GM10847 (cell line): ENCODE results near the gene BLOC1S3.

Experiments
- POLR2A ChIP-seq: IDR thresholded peaks from 2 replicates; pipeline ENCODE4 v1.6.1; 2011; ENCODE audit not compliant: insufficient read length; ENCODE audit errors: extremely low read depth

BLOC1S3 gene, protein sequence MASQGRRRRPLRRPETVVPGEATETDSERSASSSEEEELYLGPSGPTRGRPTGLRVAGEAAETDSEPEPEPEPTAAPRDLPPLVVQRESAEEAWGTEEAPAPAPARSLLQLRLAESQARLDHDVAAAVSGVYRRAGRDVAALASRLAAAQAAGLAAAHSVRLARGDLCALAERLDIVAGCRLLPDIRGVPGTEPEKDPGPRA

DNA sequence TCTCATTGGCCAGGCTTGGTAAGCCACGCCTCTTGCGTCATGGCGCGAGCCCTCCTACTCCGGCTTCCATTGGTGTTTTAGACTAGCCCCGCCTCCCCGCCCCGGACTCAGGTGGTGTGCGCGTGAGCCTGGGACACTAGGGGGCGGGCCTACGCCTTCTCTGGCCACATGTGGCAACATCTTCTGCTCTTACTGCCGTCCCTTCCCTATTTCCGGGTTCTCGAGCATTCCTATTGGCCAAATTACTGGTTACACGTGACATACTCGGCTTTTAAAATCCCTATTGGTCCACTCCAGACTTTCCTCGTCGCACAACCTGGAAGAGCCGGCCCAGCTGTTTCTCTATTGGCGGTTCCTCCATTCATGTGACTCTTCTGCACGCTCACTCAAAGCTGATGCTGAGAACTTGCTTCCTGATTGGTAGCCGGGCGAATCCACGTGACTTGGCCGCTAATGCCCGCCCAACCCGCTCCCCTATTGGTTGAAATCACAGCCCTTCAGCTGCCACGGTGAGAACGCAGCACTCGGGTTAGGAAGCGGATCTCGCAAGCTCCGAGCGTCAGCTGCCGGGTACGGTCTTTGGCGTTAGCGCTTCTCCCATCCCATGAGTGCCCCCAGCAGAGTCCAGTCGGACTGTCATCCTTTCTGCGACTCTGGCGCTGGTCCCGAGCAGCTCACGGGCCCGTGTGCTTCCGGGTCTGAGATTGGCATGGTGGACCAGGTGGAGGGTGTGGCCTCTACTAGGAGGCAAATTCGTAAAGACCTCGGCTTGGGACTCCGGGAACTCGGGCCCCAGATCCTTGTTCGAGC lies at the start of gene BLOC1S3:
Gene BLOC1S3 (plus strand): TSS at position 523 of the 810 bp plus-strand sequence. CDS start 513 bp downstream, outside the sequence.
- peak; percentile 64 for TF ChIP-seq POLR2A

DNA sequence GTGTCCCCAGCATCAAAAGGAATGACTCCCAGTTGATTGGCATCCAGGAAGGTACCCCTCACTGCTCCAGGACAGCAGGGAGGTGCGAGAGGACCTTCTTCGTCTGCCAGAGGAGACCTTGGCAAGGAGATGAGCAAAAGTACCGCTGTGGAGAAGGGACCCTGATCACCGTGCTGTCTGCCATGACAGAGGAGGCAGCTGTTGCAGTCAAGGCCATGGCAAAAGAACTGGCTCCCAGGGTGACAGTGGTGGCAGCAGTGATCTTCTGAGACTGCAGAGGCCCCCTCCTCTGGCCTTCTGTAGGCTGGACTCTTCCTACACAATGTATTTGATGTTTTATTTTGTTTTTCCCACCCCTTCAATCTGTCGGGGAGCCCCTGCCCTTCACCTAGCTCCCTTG lies 49.8 kb upstream of the BLOC1S3 start:
- no peak for TF ChIP-seq POLR2A

DNA sequence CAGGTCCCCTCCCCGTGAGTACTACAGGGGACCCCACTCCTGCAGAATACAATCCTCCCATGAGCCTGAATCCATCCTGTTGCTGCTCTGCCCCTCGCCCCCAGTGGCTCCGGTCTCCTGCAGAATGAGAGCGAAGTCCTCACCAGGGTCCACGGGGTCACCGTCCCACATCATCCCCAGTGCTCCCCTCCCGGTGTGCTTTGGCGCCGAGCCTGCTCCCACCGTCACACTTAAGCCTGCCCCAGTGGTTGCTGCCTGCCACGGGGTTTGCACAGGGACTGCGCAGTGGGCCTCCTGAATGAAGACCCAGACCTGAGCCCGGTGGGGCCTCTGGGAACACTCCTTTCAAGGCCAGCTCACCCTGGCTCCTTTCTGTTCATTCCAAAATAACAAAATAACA lies 48.3 kb upstream of the BLOC1S3 start:
- TF ChIP-seq POLR2A: no peak

DNA sequence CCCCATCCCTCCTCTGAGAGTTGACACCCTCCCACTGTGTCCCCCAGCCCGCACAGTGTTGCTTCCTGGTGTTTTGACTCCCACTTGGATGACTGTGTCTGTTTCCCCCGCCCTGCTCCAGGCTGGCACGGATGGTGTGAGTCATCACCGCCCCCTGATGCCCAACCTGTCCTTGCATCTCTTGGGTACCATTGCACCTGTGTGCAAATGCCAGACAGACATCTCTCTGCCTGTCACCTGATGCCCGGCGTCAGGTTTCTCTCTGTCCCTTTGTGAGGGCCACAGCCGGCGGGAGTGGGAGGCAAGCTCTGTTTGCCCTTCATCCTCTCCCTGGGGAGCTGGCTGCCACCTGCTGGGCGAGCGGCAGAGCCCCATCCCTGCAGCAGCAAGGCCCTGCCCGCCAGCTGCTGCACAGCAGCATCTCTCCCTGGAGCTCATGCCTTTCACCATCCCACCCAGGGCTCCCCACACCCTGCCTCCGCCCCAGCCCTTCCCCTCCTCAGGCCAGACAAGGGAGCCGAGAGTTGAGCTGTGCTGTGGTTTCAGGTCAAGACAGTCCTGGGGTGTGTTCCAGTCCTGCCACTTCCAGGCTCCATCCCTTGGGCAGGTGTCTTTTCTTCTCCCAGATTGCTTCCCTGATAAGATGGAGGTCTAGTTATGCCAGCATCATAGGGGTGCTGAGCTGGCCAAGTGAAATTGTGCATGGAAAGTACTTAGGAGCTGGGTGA lies 47.5 kb upstream of the BLOC1S3 start:
- TF ChIP-seq POLR2A: no peak

DNA sequence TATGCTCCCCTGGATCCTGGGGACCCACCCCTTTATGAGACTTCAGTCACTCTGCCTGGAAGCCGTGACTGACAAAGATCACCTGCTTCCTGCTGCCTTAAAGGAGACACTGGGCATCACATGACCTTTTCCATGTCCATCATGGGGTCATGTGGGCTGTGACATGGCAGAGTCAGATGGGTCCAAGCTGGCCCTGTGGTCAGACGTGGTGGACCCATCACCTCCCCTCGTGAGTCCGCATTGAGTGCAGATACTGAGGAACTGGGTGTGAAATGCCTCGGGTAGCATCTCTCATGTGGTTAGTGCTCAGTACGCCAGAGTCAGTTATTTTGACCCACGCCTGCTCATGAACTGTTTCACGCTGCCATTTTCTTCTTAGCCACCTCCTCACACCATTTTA lies 44.9 kb upstream of the BLOC1S3 start:
- TF ChIP-seq POLR2A: no peak

DNA sequence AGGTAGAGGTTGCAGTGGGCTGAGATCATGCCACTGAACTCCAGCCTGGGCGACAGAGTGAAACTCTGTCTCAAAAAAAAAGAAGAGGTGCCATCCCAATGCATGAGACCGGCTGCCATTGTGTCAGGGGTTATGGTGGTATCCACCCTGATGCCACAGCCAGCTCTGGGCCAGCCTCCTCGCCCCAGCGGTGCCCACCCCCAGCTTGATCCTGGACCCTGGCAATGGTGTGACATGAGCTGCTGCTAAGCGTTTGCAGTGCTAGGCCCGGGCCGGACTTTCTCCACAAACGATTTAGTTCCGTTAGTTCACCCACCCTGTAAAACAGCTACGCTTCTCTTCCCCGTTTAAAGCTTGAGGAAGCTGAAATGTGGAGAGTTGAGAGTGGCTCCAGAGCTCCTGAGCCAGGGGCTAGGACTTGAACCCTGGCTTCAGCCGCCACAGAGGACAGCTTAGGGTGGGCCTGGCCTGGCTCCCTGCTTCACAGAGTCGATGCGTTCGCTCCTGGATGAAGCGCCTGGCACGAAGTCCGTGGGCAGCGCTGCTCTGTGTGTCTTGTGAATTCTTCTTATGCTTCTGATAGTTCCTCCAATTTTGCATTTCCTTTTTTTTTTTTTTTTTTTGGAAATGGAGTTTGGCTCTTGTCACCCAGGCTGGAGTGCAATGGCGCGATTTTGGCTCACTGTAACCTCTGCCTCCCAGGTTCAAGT lies 43.3 kb upstream of the BLOC1S3 start:
- no peak for TF ChIP-seq POLR2A

DNA sequence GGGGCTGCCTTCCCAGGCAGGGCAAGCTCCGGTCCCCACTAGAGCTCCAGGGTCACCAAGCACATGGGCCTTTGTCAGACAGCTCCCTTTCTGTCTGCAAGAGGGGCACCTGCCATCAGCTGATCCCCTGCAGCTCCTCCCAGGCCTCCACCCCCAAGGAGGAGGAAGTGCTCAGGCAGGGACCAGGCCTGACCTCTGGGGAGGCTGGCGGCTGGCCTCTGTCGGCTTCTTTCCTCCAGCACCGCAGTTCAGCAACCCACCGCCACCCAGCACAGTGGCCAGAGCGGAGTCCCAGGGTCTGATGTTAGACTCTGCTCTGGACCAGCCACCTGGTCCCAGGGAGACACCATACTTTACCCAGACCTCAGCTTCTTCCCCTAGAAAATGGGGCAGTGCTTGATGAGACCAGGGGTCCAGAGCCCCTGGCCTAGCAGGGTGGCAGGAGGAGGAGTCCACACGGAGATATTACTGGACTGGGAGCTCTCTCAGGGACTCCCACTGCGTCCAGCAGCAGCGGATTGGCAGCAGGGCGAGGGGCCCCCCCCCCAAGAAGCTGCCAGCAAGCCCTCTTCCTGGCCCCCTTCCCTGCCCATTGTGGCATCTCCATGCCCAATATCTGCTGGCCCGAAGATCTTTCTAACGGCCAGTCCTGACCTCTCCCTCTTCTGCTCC lies 41.9 kb upstream of the BLOC1S3 start:
- no peak for TF ChIP-seq POLR2A

DNA sequence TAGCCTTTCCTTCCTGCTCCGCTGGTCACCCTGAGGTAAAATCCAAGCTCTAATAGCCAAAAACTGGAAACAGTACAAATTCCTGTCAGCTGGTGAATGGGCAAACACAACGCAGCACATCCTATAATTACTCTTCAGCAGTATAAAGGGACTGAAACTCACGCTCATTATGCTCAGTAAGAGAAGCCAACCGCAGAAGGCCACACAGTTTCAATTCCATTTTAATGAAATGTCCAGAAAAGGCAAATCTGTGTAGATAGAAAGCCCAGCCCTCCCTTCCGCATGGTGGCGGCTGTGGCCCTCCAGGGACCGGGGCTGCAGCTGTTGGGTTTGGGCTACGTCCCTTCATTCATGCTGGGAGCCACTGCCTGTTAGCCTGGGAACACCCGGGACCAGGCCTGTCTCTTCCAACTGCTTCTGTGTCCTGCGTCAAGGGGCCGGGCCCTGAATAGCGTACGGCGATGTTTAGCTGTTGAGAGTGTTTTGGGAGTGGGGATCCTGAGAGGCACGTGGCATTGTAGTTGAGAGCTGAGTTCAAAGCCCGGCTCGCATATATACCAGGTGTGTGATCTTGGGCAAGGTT lies 41.3 kb upstream of the BLOC1S3 start:
- peak; percentile 22 for TF ChIP-seq POLR2A

DNA sequence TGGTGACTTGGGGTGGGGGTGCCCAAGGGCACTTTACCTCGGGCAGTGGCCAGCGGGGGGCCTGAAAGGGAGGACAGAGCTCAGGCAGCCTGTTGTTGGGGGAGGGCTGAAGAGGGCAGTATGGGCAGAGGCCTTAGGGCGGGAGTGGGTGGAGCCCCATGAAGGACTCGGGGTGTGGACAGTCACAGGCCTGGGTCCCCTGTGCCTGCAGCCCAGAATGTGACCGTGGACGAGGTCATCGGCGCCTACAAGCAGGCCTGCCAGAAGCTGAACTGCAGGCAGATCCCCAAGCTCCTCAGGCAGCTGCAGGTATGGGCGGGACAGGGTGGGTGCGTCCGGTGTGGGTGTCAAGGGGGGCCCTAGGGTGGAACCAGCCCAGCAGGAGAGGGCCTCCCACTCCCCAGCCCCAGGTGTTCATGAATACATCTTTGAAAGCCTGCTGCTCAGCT lies 40.3 kb upstream of the BLOC1S3 start:
- no peak for TF ChIP-seq POLR2A

DNA sequence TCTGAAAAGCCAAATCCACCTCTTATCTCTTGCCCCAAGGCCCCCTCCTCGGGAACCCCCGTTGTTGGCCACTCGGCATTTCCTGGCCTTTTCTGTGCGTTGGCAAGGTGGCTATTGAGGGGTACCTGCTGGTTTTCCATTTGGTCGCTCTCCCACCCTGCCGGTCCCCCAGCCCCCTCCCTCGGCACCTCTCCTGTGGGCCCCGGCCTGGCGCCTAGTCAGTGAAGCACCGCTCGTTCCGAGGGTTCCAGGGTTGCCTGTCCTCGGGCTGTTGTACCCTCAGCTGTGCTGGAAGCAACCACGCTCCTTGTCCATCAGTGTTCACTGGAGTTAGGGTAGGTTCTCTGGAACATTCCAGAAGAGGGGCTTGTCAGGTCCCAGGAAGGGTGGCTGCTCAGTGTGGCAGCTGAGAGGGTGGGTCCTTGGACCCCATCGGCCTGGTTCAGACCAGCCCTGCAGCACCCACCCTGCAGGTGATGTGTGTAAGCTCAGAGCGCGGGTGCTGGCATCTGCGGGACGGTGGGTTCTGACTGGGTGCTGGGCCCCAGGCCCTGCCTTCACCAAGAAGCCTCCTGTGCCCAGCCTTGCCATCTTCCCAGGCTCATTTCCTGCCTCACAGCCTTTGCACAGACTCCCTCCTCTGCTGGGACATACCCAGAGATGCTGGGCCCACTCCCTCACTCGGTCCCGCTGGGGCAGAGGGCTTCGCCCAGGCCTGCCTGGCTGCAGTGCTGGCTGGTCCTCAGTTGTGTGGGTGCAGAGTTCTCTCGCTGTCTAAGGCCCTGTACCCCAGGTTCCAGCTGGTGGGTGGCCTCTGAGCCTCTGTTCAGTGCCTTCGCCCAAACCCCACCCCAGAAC lies 39.1 kb upstream of the BLOC1S3 start:
- TF ChIP-seq POLR2A: no peak

DNA sequence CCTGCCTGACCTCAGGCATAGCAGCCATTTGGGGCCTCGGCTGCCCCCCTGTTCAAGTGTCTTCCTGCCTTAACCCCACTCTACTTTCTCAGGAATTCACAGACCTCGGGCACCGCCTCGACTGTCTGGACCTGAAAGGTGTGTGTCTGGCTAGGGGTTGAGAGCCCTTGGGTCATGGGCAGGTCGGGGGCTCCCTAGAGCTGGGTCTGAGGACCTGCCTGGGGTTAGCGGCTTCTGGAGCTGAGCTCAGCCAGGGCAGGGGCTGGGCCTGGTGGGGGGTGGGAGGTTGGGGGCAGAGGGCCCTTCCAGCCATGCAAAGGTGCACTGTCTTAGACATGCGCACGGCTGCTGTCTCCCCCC lies 38.5 kb upstream of the BLOC1S3 start:
- TF ChIP-seq POLR2A: no peak

DNA sequence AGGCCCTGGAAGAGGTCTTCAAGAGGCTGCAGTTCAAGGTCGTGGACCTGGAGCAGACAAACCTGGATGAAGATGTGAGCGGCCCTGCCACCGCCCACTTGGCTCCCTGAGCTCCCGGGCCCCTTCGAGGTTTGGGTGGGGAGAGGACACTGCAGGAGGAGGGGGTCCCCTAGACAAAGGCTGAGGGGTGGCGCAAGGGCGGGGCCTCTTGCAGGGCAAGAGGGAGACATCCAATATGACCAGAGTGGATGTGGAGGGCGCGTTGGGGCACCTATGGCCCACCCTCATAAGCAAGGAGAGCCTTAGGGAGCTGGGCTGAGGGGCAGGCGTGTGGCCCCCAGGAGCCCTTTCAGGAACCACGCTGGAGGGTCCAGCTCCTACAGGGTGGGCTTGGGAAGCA lies 38.1 kb upstream of the BLOC1S3 start:
- no peak for TF ChIP-seq POLR2A

DNA sequence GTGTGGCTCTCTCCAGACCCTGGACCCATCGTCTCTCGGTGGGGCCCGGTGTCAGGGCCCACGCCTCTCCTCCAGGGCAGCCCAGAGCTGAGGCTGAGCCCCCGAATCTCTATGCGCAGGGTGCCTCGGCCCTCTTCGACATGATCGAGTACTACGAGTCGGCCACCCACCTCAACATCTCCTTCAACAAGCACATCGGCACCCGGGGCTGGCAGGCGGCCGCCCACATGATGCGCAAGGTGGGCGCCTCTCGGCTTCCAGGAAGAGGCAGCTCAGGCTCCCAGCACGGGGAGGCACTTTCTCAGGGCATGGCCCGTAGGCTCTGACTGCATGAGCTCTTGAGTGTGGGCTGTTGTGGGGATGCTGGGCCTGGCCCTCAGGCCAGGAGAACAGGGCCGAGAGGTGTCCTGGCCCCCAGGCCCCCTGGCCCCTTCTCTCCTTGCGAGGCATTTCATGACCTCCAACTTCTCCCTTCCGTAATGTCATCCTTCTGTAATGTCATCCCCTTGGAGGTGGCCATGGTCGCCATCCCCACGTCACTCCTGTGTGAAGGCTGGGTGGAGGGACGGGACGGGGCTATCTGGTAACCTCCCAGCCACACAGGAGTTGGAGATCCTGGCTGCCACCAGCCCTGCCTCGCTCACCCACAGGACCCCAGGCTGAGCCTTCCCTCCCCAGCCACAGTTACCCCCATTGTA lies 37.2 kb upstream of the BLOC1S3 start:
- no peak for TF ChIP-seq POLR2A
